Measurements from ENCODE around the gene SHC2.

Gene SHC2

DNA sequence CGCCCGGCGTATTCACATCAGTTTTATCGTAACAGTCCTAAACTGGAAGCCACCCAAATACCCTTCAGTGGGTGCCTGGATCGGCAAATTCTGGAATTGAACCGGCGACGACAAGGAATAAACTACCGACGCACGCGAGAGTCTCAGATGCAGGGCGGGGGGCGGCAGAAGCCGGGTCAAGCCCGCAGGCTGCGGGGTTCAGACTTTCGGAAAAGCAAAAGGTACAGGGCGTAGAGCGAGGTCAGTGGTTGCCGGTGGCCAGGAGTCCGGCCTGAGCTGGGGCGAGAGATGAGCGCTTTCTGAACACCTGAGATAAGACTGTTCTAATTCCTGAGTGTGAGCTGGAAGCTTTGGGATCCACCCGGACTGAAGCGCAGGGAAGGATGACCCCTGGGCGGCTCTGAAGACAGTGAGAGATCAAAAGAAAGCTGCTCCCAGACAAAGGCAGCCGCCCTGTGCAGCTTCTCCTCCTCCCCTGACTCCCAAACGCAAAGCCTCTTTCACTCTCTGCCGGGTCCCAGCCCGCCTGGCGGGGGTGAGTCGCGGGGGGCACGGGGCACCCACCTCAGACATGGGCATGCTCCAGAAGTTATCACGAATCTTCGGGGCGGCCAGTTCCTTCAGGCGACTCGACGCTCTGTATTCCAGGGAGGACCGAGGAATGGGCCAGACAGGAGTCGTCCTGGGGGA, 90.0 kb downstream of the SHC2 start:
- DNase-seq, result no peak

DNA sequence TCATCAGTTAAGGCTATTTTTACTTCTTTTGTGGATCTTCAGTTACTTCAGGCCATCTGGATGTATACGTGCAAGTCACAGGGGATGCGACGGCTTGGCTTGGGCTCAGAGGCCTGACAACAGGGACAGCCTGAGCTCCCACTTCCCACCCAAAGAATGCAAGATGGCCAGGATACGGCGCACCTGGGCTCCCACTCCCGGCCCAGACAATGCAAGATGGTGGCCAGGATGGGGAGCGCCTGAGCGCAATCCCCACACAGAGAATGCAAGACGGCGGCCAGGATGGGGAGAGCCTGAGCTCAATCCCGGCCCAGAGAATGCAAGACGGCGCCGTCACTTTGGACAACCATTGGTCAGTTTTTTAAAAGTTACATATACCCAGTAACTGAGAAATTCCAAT, 91.0 kb downstream of the SHC2 start:
- no peak for DNase-seq

DNA sequence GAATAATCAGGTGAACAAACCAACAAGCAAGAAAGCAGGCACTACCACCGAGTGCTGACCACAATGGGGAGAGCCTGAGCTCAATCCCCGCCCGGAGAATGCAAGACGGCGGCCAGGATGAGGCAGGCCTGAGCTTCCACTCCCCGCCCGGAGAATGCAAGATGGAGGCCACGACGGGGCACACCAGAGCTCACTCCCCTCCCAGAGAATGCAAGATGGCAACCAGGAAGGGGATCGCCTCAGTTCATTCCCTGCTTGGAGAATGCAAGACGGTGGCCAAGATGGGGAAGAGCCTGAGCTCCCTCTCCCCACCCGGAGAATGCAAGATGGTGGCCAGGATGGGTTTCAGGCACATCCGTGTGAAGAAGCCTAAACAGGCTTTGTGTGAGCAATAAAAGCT, 91.6 kb downstream of the SHC2 start:
- no peak for DNase-seq

DNA sequence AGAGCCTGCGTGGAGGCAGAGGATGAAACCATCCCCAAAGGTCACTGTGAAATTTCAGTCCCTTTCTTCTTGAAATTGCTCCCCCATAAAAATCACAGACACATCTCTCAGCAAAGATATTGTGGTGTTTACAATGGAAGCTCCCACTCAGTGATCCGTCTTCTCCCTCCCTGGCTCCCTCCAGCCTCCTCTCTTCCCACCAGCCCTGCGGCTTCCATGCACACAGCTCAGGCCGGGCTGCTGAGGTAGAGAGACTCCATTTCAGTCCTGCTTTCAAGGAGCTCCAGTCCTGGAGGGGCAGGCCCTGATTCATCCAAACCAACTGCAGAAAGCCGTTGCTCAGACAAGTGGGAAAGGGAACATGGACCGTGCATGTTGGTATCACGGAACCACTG, 92.2 kb downstream of the SHC2 start:
- no peak for DNase-seq

DNA sequence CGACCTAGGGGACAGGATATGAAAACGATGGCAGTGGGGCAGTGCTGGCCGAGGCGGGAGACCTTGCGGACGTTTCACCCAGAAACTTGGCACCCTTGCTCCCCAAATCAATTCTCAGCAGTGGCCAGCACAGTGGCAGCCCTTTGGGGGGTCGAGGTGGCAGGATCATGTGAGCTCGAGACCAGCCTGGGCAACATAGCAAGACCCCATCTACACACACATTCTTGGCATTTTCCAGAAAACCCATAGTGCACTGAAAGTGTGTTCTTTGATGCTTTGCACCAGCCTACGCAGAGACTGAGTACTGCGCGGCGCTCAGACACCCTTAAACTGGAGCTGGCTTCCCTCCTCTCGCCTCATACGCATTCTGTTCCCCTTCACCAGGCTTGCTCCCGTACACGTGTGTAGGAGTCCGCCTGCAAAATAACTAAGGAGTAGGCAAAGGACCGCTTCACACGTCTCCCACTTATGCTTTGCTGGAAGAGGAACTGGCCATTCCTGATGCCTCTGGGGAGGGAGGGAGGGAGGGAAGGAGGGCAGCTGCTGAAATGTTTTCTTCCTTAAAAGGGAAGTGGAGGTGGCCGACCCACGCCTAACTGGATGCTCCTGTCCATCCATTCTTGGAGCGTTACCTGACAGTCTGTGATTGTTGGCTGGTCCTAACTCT, 92.7 kb downstream of the SHC2 start:
- DNase-seq, result no peak

DNA sequence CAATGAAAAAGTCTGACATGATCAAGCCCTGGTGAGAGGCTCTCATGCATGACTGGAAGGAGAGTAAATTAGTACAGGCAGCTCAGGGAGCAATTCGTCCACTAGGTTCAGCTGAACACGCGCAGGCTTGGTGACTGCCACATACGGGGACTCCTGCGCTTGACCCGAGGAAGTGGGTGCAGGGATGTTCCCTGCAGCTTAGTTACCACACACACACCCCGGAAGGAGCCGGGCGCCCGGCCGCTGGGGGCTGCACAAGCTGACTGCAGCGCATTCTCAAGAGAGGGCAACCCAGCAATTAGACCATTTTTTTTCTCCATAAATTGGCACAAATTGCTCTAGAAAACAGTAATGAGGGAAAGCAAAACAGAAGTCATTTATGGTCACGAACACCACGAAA, 93.3 kb downstream of the SHC2 start:
- DNase-seq, result no peak

DNA sequence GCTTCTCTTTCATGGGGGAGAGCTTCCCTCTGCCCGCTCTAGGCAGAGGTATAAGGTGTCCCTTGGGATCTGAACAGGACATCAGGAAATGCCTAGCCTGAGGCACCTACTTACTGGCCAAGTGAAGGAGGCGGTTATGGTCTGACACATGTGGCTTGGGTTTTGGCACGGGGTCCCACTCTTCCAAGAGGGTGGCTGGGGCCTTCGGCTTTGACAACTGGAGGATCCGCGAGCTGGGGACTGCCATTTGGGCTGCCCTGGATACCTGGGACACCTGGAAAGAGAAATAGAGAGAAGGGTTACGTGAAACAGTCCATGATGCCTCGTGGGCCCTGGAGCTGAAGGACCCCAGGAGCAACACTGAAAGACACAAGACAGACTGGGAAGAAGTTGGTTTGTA, 93.9 kb downstream of the SHC2 start:
- DNase-seq, result no peak
